ENCODE measurements around the gene SPINT2.
A peak's percentile ranks its signal among the peaks of the same experiment; 100 is the strongest.

The SPINT2 gene

GRCh38 chr19:38277969-38278680 lies 13.8 kb downstream of the SPINT2 start:
- no peak for TF ChIP-seq CTCF (conservative IDR thresholded peaks at IDR 0.05; ENCODE audit: control insufficient read depth, insufficient read depth, low read depth, low read length)
- DNase-seq (ENCODE audit: low read depth), result peak; percentile 21
- no peak overlapping the region for H3K4me3 ChIP-seq (ENCODE audit: control insufficient read depth, low read depth, low read length)

GRCh38 chr19:38278751-38279150 lies 14.4 kb downstream of the SPINT2 start:
- no peak for TF ChIP-seq CTCF (conservative IDR thresholded peaks at IDR 0.05; ENCODE audit: control insufficient read depth, insufficient read depth, low read depth, low read length)
- no peak for DNase-seq (ENCODE audit: low read depth)
- H3K4me3 ChIP-seq (ENCODE audit: control insufficient read depth, low read depth, low read length), result no peak overlapping the region

- no peak for TF ChIP-seq CTCF (conservative IDR thresholded peaks at IDR 0.05; ENCODE audit: control insufficient read depth, insufficient read depth, low read depth, low read length)
- H3K4me3 ChIP-seq (ENCODE audit: control insufficient read depth, low read depth, low read length), result no peak overlapping the region
- no peak for DNase-seq (ENCODE audit: low read depth)
Observed at GRCh38 chr19:38280030-38280921, 15.9 kb downstream of the SPINT2 start.

- TF ChIP-seq CTCF (conservative IDR thresholded peaks at IDR 0.05; ENCODE audit: control insufficient read depth, insufficient read depth, low read depth, low read length), result no peak
- DNase-seq (ENCODE audit: low read depth), result no peak
- H3K4me3 ChIP-seq (ENCODE audit: control insufficient read depth, low read depth, low read length), result no peak overlapping the region
Observed at GRCh38 chr19:38281811-38282566, 17.6 kb downstream of the SPINT2 start.

- H3K4me3 ChIP-seq (ENCODE audit: control insufficient read depth, low read depth, low read length), result no peak overlapping the region
- DNase-seq (ENCODE audit: low read depth), result no peak
- no peak for TF ChIP-seq CTCF (conservative IDR thresholded peaks at IDR 0.05; ENCODE audit: control insufficient read depth, insufficient read depth, low read depth, low read length)
Observed at GRCh38 chr19:38283271-38283670, 18.9 kb downstream of the SPINT2 start.

GRCh38 chr19:38284422-38284821 lies 20.0 kb downstream of the SPINT2 start:
- H3K4me3 ChIP-seq (ENCODE audit: control insufficient read depth, low read depth, low read length), result no peak overlapping the region
- no peak for TF ChIP-seq CTCF (conservative IDR thresholded peaks at IDR 0.05; ENCODE audit: control insufficient read depth, insufficient read depth, low read depth, low read length)
- DNase-seq (ENCODE audit: low read depth), result no peak
